GM18505 (cell line): ENCODE data around the gene HINT2.

Experiments
- ATAC-seq: cut with Tn5 transposase; IDR thresholded peaks from one replicate; pipeline ENCODE4 v1.9.1; 2021; ENCODE audit not compliant: unreplicated experiment
- POLR2A ChIP-seq: IDR thresholded peaks from 4 replicates; pipeline ENCODE4 v1.6.1; 2011; ENCODE audit warnings: borderline replicate concordance; ENCODE audit not compliant: insufficient read depth, insufficient read length; ENCODE audit errors: extremely low read depth

Gene HINT2

DNA sequence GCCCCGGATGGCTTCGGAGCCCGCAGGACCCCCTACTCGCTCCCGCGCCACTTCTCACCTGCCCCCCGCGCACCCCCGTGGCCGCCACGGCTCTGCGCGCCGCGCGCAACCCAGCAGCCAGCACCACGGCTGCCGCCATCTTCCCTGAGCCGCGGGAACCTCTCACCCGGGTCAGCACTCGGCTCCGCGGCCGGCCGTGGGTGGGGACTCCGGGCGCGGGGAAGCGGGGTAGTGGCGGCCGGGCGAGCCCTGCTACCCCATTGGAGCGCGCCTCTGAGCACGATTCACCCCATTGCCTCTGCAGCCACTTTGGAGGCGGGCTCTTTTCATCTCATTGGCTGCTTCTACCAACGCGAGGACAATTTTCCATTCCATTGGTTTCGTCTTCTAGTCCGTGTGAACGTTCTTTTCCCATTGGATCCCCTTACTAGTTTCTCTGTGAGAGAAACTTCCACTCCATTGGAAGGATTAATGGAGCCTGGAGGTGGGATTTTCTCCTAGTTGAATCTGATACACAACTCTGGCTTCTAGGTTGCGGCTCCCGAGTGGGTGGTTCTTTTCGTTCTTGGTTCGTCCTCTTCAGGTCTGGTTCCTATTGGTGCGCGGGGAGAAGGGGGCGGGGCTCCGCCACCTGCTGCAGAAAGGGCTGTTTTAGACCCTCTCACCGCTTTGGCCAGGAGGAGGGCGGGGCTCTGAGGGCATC, at the start of gene HINT2:
Gene HINT2 (minus strand): TSS at position 202 of the 703 bp plus-strand sequence. CDS start 63 bp downstream, at position 139.
- TF ChIP-seq POLR2A, result peak; percentile 93
- peak; percentile 68 for ATAC-seq

DNA sequence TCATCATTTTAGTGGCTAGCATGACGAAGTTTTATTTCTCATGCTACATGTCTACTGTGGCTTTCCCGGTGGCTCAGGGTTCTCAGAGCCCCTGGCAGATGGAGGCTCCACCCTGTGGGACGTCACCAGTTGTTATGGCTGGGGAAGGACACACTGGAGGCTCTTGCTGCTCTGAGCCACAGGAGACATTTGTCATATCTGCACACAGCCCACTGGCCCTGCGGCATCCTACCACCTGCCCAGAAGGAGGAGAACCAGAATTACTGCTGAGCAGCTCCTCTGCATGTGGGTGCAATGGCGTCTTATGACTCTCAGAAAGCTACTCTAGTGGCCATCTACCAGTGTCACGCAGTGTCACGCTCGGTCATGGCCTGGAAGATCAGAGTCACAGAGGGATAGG, 48.7 kb upstream of the HINT2 start:
- no peak for ATAC-seq
- TF ChIP-seq POLR2A, result no peak

DNA sequence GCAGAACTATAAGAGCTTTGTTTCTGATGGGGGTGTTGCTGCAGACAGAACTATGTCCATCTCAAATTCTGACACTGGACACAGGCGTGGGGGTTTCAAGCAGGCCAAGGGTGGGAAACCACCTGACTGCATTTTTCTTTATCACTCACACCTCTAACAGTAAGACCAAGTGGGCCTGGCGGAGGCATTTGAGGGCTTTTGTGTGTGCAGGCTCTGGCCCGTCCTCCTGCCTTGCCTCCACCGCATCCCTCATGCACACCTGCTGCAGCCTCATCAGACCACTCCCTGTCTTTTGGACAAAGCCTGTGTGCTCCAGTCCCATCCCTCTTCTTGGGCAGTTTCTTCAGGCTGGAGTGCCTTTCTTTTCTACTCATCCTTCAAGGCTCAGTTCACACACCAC, 47.5 kb upstream of the HINT2 start:
- no peak for TF ChIP-seq POLR2A
- no peak for ATAC-seq

DNA sequence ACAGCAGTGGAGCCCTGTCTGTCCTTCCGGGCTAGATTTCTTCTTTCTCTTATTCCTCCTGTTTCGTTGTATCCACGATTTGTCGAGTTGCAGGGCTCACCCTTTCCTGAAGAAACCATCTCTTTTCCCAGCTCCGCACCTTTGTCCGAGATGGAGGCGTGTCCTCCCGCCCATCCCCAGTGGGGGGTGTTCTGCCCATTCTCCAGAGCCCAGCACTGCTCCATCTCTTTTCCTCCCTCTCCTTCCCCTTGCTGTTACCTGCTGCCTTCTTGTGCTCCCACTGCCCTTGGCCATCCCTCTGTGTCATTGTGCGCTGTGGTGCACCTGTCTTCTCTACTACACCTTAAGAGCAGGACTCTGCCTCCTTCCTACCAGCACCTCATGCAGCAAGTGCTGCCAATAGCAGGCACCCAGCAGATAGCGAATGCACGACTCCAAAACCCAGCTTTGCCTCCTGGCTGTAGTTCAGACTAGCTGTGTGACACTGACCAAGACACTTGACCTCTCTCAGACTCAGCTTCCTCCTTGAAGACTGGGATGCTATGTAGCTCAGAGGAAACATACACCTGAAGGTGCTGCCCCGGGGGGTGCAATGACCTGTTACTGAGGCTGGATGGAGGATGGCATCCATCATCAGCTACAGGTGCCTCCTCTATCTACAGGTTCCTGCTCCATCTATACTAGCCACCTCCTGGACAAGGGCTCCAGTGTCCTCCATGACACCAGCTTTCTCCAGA, 46.5 kb upstream of the HINT2 start:
- no peak for ATAC-seq
- no peak for TF ChIP-seq POLR2A

DNA sequence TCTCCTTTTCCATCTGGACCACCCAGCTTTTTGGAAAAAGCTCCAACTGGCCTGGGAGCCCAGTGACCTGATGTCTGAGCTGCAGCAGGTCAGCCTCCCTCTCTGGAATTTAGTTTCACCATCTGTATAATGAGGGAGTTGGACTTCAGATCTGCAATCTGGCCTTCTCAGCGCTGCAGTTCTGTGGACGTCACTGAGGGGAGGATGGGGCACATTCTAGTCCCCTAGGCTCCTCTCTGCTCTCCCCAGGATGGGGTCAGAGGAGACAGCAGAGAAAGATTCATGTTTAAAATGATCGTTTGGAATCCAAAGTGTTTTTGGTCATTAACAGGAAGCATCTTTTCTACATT, 45.1 kb upstream of the HINT2 start:
- ATAC-seq, result no peak
- no peak for TF ChIP-seq POLR2A

DNA sequence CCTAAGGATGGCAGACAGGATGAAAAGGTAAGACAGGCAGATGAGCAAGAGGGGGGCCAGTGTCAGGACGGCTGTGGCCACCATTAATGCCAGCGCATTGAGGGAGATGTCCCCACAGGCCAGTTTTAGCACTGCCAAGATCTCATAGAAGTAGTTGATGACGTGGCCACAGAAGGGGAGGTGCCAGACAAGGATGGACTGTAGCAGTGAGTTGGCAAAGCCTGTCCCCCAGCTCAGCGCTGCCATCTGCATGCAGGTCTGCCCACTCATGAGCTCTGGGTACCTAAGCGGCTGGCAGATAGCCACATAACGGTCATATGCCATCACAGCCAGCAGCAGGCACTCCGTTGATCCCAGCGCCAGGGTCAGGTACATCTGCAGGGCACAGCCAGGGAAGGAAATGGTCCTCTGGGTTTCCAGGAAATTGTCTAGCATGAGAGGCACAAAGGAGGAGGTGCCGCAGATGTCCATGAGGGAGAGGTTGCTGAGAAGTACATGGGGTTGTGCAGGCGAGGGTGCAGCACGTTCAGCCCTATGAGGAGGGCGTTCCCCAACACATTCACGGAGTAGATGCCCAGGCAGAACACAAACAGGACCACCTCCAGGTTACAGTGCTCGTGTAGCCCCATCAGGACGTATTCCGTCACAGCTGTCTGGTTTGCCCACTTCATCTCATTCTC, 44.6 kb upstream of the HINT2 start:
- no peak for ATAC-seq

DNA sequence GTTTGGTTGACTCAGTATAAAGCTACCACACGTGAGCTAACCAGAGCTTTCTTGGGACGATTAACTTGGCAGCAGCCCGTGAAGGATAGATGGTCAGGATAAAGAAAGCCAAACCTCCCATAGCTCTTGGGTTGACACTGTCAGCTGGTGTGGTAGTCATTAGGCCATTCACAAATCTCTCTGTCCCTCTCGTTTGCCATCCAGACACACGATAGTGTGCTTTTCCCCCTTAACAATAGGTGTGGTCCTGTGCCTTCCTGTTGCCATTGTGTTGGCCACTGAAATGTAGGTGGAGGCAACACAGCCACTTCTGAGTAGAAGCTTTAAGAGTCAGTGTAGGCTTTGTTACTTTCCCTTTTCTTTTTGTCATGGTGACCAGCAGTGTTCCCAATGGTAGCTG, 43.6 kb upstream of the HINT2 start:
- TF ChIP-seq POLR2A, result no peak
- ATAC-seq, result no peak

More for the DNA sequence above, 44.6 kb upstream of the HINT2 start:
- no peak for TF ChIP-seq POLR2A

DNA sequence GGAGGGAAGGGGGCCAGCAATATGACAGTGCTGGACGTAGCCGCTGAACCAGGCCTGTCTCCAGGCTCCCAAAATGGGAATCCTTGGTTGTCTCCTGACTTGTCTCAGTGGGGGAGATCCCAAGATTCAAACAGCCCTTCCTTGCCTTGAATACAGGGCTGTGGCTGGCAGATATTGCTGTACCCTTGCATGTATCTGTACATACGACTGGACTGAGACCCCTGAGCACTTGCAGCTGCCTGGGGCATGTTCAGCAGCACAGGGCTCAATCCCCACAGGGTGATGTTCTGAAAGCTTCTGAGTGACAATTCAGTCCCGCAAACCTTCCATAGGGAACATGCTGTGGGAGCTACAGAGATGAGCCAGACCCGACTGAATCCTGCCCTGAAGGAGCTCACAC, 42.0 kb upstream of the HINT2 start:
- TF ChIP-seq POLR2A, result no peak
- no peak for ATAC-seq

DNA sequence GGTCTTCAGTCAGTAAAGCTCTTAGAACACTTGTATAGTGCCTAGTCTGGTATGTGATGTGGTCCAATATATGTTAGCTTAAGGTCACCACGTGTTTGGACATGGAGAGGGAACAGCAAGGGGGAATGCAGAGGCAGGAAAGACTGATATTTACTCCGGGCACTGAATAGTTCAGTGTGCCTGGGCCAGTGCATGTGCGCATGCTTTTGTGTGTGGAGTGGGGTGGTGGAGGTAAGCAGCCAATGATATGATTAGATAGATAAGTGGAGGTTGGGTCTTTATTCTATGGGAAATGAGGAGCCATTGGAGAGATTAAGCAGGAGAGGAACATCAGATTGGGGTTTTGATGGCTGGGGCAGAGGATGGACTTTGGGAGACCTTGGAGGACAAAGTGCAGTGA, 41.4 kb upstream of the HINT2 start:
- no peak for ATAC-seq

DNA sequence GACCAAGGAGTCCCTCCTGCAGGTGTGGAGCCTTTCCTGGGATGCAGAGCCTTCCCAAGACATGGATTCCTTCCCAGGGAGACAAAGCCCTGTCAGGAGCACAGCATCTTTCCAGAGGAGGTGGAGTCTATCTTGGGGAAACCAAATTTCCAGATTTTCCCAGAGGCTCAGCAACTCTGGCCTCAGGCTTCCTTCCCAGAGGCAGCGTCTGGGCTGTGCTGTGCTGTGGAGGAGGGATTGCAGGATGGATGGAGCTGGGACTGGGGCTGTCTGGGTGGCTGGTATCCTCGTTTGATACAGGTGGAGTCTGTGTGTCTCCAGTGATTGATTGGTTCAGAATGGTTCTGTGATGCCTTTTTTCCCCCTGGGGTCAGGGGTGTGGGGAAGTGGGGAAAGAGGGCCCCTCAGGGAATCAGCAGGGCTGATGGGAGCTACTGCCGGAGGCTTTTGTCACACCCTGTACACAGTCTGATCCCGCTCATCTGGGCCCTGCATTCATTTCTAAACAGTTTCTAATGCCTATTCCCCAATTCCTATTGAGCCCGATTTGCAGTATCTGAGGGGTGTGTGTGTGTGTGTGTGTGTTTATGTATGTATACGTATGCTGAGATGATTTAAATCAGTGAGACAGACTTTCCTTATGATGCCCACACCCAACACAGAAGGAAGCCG, 39.4 kb upstream of the HINT2 start:
- ATAC-seq, result no peak
- TF ChIP-seq POLR2A, result no peak

More for the DNA sequence above, 41.4 kb upstream of the HINT2 start:
- TF ChIP-seq POLR2A, result no peak

DNA sequence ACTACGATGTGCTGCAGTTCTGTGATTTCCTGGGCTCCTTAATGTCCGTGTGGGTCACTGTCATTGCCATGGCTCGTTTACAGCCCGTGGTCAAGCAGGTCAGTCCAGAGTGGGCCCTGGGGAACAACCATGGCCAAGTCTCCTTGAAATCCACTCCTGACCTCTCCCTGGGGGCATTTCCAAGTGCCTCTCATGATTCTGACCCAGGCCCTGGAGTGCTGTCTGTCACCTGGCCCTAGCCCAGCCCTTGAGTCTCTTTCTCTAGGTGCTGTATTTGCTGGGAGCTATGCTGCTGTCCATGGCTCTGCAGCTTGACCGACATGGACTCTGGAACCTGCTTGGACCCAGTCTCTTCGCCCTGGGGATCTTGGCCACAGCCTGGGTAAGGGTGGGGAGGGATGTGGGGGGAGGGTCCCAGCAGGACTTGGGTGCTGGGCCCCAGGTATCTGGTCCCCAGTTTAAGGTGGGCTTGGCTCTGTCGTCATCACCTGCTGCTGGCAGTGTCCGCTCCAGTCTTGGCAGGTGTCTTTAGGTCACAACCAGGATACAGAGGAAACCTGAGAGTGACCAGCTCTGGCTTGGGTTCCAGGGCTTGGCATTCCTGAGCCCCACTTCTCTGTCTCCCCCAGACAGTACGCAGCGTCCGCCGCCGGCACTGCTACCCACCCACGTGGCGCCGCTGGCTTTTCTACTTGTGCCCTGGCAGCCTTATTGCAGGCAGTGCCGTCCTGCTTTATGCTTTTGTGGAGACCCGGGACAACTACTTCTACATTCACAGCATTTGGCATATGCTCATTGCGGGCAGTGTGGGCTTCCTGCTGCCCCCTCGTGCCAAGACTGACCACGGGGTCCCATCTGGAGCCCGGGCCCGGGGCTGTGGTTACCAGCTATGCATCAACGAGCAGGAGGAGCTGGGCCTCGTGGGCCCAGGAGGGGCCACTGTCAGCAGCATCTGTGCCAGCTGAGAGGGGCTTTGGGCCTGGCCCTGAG, 38.3 kb upstream of the HINT2 start:
- ATAC-seq, result no peak
- no peak for TF ChIP-seq POLR2A

DNA sequence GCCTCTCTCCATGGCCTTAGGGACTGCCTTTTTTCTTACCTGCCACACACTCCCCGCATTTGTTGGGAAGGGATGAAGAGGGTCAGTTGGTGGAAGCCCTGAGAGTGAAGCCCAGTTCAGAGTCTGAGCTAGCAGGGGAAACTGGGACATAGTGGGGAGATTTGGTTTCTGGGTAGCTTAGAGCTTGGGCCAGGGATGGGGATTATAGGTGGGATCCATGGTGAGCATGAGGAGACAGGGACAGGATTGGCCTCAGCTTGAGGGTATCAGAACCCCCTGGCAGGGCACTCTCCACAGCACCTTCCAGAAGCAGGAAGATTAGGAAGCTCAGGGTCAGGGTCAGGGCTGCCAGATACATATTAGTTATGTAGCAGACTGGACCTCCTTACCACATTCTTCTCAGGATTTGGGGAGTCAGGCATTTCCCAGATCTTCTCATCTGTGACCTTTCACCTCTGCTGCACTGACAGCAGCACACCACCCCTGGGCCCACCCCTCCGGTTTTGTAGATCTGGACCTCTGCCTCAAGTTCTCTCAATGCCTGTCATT, 37.5 kb upstream of the HINT2 start:
- no peak for TF ChIP-seq POLR2A
- ATAC-seq, result no peak
